ENCODE measurements around the gene ARHGAP26.

- no peak for TF ChIP-seq CTCF (optimal IDR thresholded peaks at IDR 0.05 in 1 of 3, IDR thresholded peaks at IDR 0.05 in 1 of 3, conservative IDR thresholded peaks at IDR 0.05 in 1 of 3; ENCODE audit: extremely low read depth in 1 of 3, insufficient read depth in 2 of 3, low read length in 3 of 3)
- no peak for TF ChIP-seq EZH2 (IDR thresholded peaks at IDR 0.05; ENCODE audit: low read length)
Observed at GRCh38 chr5:143194206-143194605, 424.0 kb downstream of the ARHGAP26 start.

Measured in keratinocyte (primary cell).